Measurements from ENCODE around the gene CADM1. TPM values are rescaled to one million over a fixed set of nuclear protein-coding genes. Genes with fewer than 3 reads are reported as not detected.

The CADM1 gene
- total and polyA plus RNA-seq, 2 donors (not counting 3 experiments of a cell fraction or from before 2014, with no cell fraction given): 0.52 to 2.6 TPM

- TF ChIP-seq FOS (IDR thresholded peaks at IDR 0.05; ENCODE audit: borderline replicate concordance, insufficient read depth, low read length): no peak
- no peak for TF ChIP-seq EZH2 (IDR thresholded peaks at IDR 0.05; ENCODE audit: borderline replicate concordance, low read depth, low read length, severe bottlenecking)
- no peak for TF ChIP-seq JUN (IDR thresholded peaks at IDR 0.05; ENCODE audit: borderline replicate concordance, insufficient read depth, insufficient read length, low read depth)
- no peak for TF ChIP-seq MAX (IDR thresholded peaks at IDR 0.05; ENCODE audit: insufficient read depth, insufficient read length)
- TF ChIP-seq POLR2AphosphoS5 (IDR thresholded peaks at IDR 0.05; ENCODE audit: insufficient read depth, low read depth, low read length): no peak
- TF ChIP-seq POLR2A (IDR thresholded peaks at IDR 0.05; ENCODE audit: low read depth, low read length): no peak
- TF ChIP-seq CTCF (IDR thresholded peaks at IDR 0.05; ENCODE audit: extremely low read depth in 1 of 2, insufficient read depth in 1 of 2, low read depth in 1 of 2, low read length in 2 of 2): no peak
- TF ChIP-seq MYC (IDR thresholded peaks at IDR 0.05; ENCODE audit: low read depth, low read length): no peak
- TF ChIP-seq GATA2 (IDR thresholded peaks at IDR 0.05; ENCODE audit: insufficient read depth, insufficient read length, low read depth, low read length): no peak
- CTCF ChIA-PET: no interaction called here
- H3K27ac ChIP-seq (ENCODE audit: insufficient read depth, low read depth, low read length): no peak overlapping the region
- no peaks in the 10 kb centered on the region for H3K27me3 ChIP-seq (ENCODE audit: control insufficient read depth in 2 of 2, insufficient read depth in 2 of 2, low read length in 2 of 2)
- no peaks in the 10 kb centered on the region for H3K9me3 ChIP-seq (replicated peaks; ENCODE audit: control insufficient read depth, insufficient read depth, low read length)
- no peaks in the 10 kb centered on the region for H4K20me1 ChIP-seq (replicated peaks; ENCODE audit: control insufficient read depth, extremely low read depth, insufficient read depth, low read length)
- intact Hi-C loops (cut with micrococcal nuclease) (no loop called here), dilution Hi-C loops (cut with MboI; ENCODE audit: extremely low pct_ligation_motif_present, low sequenced_read_pairs) (no loop called here)
- no TSS peak for BruUV-seq (replicated peaks)
- DNase-seq (ENCODE audit: low read depth, low spot score) (no peak), FAIRE-seq (no peak)
- no peaks in the 10 kb centered on the region for H3K79me2 ChIP-seq (ENCODE audit: control insufficient read depth, insufficient read depth, low read length)
- no peak overlapping the region for H3K4me3 ChIP-seq (replicated peaks in 1 of 3; ENCODE audit: insufficient read depth in 1 of 3, low read depth in 1 of 3, low read length in 3 of 3)
- H3K4me1 ChIP-seq (ENCODE audit: control insufficient read depth, extremely low read depth, insufficient read depth, low read length): no peaks in the 10 kb centered on the region
- no peak overlapping the region for H3K9ac ChIP-seq (replicated peaks; ENCODE audit: extremely low read depth, insufficient read depth, low read length)
- H3K9me1 ChIP-seq (replicated peaks; ENCODE audit: control insufficient read depth, extremely low read depth, insufficient read depth, low read length): no peaks in the 10 kb centered on the region
- H3K4me2 ChIP-seq (ENCODE audit: insufficient read depth, low read length): no peak overlapping the region
- no peak overlapping the region for H2AFZ ChIP-seq (ENCODE audit: low read depth, low read length)
- POLR2A ChIA-PET: no interaction called here
- H3K36me3 ChIP-seq (ENCODE audit: control insufficient read depth in 2 of 2, extremely low read depth in 1 of 2, insufficient read depth in 2 of 2, low read length in 2 of 2): no peaks in the 10 kb centered on the region
Observed at GRCh38 chr11:115391598-115391997, 112.6 kb downstream of the CADM1 start.
